Right lung (tissue), 5 donors: Measurements from ENCODE around the gene ARFGAP3. TPM values are rescaled to one million over a fixed set of nuclear protein-coding genes. Genes with fewer than 3 reads are reported as not detected.
"Not testable (repeated sequence)": the region's sequence is repeated elsewhere in the genome, so short reads cannot be mapped to it uniquely, and the experiment has no call there.

Experiments
- DNase-seq, 2 donors: peaks; one replicate each; pipeline ENCODE4 v3.0.0-alpha.2; 2013
- polyA plus RNA-seq, 5 donors: library from polyadenylated mRNA; unstranded; fragments of 120-200 nt; gene quantifications; one replicate each; pipeline versions ENCODE4 v1.2.1 to v1.2.3, GENCODE V29; 2013; ENCODE audit warnings: inconsistent platforms in 1 of 5, low replicate concordance in 1 of 5; ENCODE audit not compliant: insufficient read length in 5 of 5, insufficient read depth in 1 of 5

The ARFGAP3 gene
- polyA plus RNA-seq, 5 donors, result 45.8 to 56.5 (median 50.8) TPM

DNA sequence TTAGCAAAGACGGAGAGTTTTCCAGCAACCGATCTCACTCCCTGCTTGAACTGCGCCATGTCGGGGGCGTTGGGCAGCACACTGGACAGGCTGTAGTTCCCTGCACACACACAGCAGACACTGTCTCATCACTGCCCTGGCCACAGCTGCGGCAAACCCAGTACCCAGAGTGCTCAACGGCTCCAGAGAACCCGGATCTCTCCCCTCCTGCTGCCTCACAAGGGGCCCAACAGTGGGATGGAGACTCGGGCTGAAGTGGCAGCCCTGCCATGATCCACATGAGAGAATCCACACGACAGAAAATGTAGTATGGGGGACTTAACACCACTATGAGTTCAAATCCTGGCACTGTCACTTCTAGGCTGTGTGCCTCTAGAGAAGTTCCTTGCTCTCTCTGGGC, 58.0 kb downstream of the ARFGAP3 start:
- no peak for DNase-seq

DNA sequence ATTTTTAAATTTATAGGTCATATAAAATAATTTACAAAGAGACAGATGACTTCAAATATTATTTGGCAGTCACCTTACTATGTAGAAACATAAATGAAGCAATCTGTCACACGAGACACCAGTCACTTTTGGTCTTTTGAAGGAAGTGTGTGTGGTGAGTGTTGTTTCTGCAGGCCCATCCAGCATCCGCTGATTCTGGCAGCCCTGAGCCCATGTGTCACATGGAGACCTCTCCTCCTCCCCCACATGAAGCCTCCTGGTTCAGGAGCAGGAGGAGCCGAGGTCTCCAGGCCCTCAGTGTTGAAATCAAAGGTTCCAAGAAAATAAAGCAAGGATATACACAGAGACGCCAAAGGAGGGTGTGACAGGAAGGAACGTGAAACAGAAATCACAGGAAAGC, 60.1 kb downstream of the ARFGAP3 start:
- DNase-seq, result no peak

DNA sequence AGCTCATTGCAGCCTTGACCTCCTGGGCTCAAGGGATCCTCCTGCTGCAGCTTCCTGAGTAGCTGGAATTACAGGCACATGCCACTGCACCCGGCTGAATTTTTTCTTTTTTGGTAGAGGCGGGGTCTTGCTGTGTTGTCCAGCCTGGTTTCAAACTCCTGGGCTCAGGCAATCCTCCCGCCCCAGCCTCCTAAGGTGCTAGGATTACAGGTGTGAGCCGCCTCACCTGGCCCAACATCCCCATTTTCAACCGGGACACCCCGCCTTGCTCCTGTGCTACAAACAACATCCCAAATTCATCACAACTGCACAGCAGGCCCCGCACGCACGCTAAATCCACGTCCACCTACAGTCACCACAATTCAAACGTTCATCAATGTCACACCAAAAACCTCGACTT, 61.0 kb downstream of the ARFGAP3 start:
- no peak for DNase-seq

DNA sequence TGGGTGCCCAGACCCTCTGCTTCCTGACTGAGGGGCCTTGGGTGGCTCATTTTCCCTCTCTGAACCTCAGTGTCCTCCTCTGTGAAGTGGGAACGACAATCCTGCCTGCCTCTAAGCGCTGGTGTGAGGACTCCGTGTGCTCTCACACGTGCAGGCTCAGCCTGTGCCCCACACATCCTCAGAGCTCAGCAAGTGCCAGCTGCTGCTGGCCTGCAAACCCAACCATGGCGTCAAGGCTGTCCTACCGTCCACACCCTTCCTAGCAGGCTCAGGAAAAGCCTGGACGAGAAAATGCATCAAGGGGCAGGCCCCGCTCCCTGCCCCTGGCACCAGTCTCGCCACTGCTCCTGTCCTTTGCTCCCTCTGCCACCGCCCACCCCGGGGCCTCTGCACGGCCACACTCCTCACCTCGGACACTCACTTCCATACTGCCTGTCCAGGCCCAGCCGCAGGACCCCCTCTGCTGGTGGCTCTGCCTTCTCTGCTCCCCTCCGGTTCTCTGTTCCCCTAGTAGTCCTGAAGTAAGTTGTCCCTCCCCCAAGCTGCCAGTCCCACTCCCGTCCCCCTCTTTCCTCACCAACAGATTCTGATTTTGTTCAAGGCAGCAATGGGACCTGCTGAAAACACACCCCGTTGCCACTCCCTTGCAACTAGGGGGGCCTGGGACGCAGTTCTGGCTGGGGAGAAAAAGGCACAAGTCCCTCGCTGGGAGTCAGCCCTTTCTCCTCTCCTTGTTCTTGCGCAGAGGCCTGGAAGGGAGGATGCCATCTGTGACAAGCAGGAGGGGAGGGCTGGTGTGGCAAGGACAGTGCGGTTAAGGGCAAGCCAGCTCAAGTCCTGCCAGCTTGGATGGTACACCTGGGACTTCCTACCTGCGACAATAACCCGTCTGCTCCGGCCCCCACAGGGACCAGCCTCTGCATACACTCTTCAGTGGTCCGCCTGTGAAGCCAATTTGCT, 62.2 kb downstream of the ARFGAP3 start:
- no peak for DNase-seq

DNA sequence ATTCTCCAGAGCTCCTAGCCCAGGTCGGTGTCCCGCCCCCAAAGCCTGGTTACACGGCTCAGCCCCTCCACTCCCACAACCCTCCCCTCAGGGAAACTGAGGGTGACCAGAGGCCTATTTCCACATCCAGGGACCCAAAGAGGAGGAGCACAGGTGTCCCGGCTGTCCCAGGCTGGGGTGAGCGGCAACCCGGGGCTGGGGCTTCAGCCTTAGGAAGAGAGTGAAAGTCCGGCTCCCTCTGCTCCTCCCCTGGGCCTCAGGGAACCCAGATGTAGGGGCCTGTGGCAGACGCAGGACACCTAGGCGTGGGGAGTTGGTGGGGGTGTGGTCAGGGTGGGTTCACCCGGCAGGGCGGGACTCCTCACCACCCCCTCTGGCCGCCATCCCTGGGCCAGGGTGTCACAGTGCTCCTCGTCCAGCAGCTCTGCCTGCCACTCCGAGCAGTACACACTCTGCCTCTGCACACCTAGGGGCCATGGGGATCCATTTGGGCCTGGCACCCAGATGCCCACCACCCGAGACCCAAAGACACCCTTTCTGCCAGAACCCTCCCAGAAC, 63.1 kb downstream of the ARFGAP3 start:
- DNase-seq, result no peak

GRCh38 chr22:42792909-42793847, 63.9 kb downstream of the ARFGAP3 start:
- no peak for DNase-seq

DNA sequence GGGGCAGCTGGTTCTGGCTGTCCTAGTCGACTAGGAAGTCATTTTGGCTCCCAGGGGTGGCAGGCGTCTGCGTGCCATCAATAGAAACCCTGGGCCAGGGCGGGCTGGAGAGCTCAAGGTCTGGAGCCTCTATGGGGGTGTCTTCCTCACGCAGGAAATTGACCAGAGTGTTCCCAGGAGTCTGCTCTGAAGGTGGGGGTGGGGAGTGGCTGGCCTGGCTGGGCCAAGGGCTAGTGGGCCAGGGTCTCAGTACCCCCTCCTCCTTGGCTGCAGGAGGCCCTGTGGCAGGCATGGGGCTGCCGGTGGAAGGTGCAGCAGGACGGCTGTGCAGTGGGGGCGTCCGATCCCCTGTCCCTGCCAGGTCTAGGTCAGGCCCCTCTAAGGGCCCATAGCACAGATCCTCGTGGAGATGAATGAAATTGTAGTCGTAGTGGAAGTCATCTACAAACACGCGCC, 64.6 kb downstream of the ARFGAP3 start:
- DNase-seq, result no peak

GRCh38 chr22:42791721-42792452, 65.2 kb downstream of the ARFGAP3 start:
- no peak for DNase-seq

DNA sequence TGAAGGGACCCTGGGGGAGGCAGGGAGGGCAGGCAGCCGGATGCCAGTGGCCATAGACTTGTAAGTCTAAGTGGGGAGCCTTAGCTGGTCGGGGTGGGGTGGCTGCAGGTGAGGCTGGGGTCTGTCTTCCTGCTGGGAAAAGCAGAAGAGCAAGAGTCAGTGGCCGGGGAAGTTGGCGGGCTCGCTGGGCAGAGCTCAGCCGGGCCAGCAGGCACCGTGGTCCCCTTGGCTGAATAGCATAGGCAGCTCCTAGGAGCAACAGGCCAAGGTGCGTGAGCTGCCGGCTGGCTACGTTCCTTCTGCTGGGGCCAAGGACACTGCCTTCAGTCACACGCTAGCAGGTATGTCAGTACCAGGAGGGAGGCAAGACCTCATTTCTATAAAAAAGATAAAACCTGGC, 68.6 kb downstream of the ARFGAP3 start:
- no peak for DNase-seq

GRCh38 chr22:42788021-42788420, 69.1 kb downstream of the ARFGAP3 start:
- DNase-seq, result no peak

DNA sequence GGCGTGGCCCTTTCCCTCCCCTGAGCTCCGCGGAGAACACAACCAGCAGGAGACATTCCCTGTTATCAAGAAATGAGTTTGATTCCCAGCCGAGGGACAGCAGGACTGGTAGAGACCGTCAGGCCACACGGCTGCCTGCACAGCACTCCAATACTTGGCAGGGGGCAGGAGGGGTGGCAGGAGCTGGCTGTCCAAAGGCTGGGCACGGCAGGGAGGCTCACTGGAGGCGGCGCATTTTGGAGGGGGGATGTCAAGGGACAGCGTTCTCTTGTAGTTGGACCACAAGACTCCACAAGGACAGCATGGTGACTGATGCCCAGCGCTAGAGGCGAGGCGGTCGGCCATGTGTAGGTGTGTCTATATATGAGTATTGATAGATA, 69.7 kb downstream of the ARFGAP3 start:
- no peak for DNase-seq

GRCh38 chr22:42786606-42787356, 70.3 kb downstream of the ARFGAP3 start:
- DNase-seq, result no peak

DNA sequence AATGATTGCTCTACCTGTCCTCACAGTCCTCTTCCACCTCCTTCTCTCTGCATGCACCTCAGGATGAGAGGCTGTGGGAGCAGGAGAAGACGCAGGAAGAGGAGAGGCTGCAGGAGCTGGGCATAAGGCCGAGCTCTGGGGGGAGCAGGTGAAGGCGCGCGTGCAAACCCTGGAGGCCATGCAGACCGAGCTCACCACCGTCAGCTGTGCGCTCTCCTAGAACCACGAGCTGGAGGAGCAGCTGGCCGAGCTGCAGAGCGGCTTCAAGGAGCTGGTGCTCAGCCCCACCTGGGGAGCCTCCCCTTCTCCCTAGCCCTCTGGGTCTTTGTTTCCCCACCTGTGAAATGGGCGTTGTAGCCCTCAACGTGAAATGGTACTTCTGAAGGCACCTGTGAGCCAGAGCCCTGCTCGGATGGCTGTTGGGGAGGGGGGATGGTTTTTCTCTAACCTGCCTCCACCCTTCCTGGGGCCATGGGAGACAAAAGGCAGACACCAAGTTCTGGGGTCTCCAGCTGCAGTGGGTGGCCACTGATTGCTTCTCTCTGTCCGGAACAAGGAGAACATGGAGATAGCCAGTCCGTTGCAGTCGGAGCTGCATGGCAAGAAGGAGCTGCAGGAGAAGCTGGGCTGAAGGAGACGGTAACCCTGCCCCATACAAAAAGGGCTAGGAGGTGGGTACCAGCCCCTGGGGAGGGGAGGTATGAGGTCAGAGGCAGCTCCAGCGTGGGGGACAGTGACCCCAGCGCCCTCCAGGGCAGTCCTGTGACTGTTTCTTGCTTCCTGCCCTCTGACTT, 71.2 kb downstream of the ARFGAP3 start:
- no peak for DNase-seq

DNA sequence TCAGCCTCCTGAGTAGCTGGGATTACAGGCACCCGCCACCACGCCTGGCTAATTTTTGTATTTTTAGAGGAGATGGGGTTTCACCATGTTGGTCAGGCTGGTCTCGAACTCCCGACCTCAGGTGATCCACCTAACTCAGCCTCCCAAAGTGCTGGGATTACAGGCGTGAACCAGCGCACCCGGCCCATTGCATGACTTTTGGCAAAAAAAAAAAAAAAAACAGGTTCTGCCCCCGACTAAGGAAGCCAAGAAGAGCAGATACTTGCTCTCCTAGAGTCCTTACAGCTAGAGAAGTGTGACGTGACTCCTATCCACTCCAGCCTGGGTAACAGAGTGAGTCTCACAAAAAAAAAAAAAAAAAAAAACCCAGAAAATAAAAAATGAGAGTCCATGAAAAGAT, 74.8 kb downstream of the ARFGAP3 start:
- DNase-seq, result not testable (repeated sequence)

GRCh38 chr22:42780070-42780540, 77.0 kb downstream of the ARFGAP3 start:
- DNase-seq, result peak; percentile 77 to 86

- DNase-seq, result no peak
These were observed 79.9 kb downstream of the ARFGAP3 start for GRCh38 chr22:42777126-42777525.

DNA sequence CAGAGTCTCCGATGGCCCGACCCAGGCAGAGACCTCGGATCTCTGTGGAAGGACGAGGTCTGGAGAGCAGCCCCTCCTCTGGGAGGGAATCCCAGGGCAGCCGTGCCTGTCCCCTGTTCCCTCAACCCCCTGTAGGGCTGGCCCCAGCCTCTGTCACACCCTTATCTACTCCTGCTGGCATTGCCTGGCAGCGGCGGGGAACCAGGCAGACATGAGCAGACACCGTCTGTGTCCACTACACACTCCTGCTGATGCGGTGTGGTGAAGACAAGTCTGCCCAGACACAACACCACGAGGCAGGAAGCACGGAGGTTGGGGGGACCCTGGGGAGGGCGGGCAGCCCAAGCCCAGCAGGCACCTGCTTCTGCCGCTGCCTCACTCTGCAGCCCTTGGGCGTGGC, 83.9 kb downstream of the ARFGAP3 start:
- no peak for DNase-seq

GRCh38 chr22:42772647-42773046, 84.4 kb downstream of the ARFGAP3 start:
- no peak for DNase-seq

DNA sequence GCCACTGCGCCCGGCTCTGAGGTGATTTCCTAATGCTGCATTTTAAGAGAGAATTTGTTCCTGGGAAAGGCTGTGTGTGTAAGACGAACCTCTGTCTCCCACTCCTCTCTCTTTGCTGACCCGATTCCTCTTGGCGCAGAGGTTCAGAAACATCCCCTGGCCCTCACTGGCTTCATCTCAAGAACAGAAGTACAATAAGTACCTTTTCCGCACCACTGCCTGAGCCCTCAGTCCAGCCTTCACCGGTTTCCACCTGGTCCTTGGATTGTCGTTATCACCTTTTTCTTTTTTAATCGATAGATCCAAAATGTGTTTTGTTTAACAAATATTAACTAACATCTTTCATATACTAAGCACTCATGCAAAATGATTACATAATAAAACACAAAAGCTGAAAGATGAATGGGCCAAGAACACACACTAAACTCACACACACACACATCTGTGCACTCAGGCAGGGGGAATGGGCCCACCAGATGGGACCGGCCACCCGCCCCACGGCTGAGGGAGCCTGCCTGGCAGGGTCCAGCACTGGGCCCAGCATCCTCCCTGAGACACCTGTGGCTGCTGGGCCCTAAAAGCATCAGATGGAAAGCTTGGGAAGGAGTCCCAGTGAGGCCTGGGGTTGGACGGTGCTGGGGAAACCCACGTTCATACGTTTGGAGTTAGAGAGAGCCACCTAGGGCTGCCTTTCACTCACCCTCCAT, 86.0 kb downstream of the ARFGAP3 start:
- DNase-seq, result no peak
